Pons (tissue), 1 donor: ENCODE data around the gene TRMT112.
A peak's percentile ranks its signal among the peaks of the same experiment; 100 is the strongest.

Experiments
- DNase-seq: peaks from one replicate; pipeline ENCODE4 v3.0.0-alpha.2; 2016; ENCODE audit warnings: low spot score

The TRMT112 gene

GRCh38 chr11:64351136-64351631 lies 33.8 kb upstream of the TRMT112 start:
- no peak for DNase-seq

- no peak for DNase-seq
Measured at GRCh38 chr11:64349404-64349803, 32.0 kb upstream of the TRMT112 start.

- no peak for DNase-seq
Measured at GRCh38 chr11:64349025-64349387, 31.6 kb upstream of the TRMT112 start.

- no peak for DNase-seq
Measured at GRCh38 chr11:64348383-64349024, 31.1 kb upstream of the TRMT112 start.

- no peak for DNase-seq
Measured at GRCh38 chr11:64347193-64347867, 30.0 kb upstream of the TRMT112 start.

GRCh38 chr11:64344787-64345186 lies 27.4 kb upstream of the TRMT112 start:
- DNase-seq, result no peak

- DNase-seq, result no peak
Measured at GRCh38 chr11:64343767-64344559, 26.6 kb upstream of the TRMT112 start.

- DNase-seq, result no peak
Measured at GRCh38 chr11:64342869-64343745, 25.7 kb upstream of the TRMT112 start.

GRCh38 chr11:64341851-64342791 lies 24.8 kb upstream of the TRMT112 start:
- DNase-seq, result peak; percentile 58

- DNase-seq, result no peak
Measured at GRCh38 chr11:64341429-64341828, 24.1 kb upstream of the TRMT112 start.

GRCh38 chr11:64340671-64341335 lies 23.4 kb upstream of the TRMT112 start:
- no peak for DNase-seq

GRCh38 chr11:64339754-64340408 lies 22.5 kb upstream of the TRMT112 start, which contains the start of gene CCDC88B:
TSS of gene CCDC88B (plus strand) at chr11:64340204. CDS start at chr11:64340267, 63 bp downstream.
- DNase-seq, result peak; percentile 45

GRCh38 chr11:64339286-64339685 lies 21.9 kb upstream of the TRMT112 start:
- no peak for DNase-seq

GRCh38 chr11:64338716-64339115 lies 21.4 kb upstream of the TRMT112 start:
- DNase-seq, result no peak

GRCh38 chr11:64337538-64338249 lies 20.3 kb upstream of the TRMT112 start:
- no peak for DNase-seq

GRCh38 chr11:64334764-64335735 lies 17.7 kb upstream of the TRMT112 start:
- DNase-seq, result no peak

- no peak for DNase-seq
Measured at GRCh38 chr11:64333556-64333955, 16.2 kb upstream of the TRMT112 start.
